GM21717 (cell line): Measurements from ENCODE around the gene ADAM15.

Experiments used
- ATAC-seq: cut with Tn5 transposase; IDR thresholded peaks from one replicate; pipeline ENCODE4 v1.9.1; 2021; ENCODE audit warnings: mild to moderate bottlenecking, moderate library complexity; ENCODE audit not compliant: unreplicated experiment

Gene ADAM15

GRCh38 chr1:155011437-155012025, 39.6 kb upstream of the ADAM15 start:
- ATAC-seq: no peak

- no peak for ATAC-seq
Observed at GRCh38 chr1:155012026-155012546, 39.0 kb upstream of the ADAM15 start.

DNA sequence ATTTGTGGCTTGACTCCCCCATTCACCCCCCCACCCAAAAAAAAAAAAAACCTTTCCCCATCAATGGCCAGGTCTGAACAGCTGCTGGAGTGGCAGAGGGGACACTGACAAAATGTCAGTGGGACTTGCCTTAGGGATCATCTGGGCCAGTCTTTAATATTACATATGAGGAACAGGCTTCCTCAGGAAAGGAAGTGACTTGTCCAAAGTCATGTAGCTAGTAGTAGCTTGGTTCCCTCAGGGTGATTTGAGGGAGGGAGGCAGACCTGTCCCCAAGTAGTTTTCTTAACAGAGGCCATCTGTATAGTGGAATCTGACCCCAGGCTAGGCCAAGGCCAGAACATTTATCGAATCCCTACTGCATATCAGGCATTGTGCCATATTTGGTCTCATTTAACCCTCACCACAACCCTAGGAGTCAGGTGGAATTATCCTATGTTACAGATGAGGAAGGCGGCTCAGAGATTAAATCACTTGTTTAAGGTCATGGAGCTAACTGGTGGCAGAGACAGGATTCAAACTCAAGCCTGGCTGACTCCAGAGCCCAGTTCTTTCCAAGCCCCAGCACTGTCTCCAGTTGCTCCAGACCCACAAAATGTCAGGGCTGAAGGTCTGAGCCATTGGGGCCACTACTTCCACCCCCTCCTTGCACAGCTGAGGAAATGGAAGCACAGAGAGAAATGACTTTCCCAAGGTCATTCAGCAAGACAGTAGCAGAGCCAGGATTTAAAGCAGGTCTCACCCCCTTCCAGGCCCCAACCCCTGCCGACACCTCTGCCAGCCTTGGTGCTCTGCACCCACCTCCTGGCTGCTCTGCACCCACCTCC, 38.1 kb upstream of the ADAM15 start:
- no peak for ATAC-seq

DNA sequence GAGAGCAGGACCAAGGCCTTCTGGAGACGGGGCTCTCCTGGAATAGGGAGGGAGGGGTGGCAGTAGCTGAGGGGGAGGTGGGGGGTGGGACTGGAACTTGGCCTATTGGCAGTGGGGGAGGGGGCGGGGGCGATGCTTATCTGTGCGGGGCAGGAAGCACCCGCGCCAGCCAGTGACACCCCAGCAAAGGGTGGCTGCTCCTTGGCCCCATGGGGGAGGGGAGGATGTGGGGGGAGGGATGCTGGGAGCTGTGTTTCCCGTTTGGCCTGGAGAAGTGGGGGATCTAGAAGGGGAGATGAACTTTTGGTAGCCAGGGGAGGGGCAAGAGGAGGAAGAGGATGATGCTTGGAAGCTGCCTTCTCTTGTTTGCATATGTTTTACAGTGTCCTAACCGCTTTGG, 37.5 kb upstream of the ADAM15 start:
- no peak for ATAC-seq

DNA sequence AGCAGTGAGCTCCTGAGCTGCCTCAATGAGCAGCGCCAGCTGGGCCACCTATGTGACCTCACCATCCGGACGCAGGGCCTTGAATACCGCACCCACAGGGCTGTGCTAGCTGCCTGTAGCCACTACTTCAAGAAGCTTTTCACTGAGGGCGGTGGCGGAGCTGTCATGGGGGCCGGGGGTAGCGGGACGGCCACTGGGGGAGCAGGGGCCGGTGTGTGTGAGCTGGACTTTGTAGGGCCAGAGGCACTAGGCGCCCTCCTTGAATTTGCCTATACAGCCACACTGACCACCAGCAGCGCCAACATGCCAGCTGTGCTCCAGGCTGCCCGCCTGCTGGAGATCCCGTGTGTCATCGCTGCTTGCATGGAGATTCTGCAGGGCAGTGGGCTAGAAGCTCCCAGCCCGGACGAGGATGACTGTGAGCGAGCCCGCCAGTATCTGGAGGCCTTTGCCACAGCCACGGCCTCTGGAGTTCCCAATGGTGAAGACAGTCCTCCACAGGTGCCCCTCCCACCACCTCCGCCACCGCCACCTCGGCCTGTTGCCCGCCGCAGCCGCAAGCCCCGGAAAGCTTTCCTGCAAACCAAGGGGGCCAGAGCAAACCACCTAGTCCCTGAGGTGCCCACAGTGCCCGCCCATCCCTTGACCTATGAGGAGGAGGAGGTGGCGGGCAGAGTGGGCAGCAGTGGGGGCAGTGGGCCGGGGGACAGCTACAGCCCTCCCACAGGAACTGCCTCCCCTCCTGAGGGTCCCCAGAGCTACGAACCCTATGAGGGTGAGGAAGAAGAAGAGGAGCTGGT, 36.2 kb upstream of the ADAM15 start:
- ATAC-seq: no peak

DNA sequence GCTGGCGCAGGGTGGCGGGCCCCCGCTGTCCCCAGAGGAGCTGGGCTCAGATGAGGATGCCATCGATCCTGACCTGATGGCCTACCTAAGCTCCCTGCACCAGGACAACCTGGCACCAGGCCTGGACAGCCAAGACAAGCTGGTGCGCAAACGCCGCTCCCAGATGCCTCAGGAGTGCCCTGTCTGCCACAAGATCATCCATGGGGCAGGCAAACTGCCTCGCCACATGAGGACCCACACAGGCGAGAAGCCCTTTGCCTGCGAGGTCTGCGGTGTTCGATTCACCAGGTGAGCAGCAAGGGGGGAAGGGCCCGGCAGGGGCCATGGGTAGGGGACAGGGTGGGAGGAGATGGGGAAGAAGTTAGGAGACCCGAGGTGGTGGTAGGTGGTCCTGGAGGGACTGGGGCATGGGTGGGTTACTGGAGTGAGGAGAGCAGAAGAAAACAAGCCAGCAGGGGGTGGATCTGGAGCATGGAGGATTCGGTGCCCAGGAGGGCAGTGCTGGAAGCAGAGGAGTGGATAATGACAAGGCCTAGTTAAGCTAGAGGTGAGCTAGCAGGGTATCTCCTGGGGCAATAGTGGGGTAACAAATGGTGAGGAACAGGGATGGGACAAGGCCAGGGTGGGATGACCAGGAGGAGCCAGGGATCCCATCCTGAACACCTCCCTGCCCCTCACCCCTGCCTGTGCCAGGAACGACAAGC, 35.4 kb upstream of the ADAM15 start:
- ATAC-seq: no peak

- ATAC-seq: no peak
Observed at GRCh38 chr1:155016231-155016831, 34.8 kb upstream of the ADAM15 start.

GRCh38 chr1:155017041-155017945, 33.8 kb upstream of the ADAM15 start:
- peak; percentile 56 for ATAC-seq

DNA sequence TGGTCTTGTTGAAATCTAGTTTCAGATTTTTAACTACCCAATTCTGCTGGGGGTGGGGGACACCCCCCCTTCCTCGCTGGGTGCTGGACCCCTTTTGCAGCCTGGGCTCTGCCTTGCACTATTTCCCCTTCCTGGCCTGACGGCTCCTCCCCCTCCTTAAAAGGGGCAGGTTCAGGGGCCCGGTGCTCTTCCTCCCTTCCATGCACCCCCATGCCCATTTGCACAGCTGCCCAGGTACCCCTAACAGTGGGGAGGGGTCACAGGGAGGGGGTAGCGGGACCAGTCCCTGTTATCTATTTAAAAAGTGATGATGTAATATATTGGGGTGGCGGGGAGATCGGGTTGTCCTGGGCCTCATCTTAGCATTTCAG, 33.2 kb upstream of the ADAM15 start:
- ATAC-seq: no peak

DNA sequence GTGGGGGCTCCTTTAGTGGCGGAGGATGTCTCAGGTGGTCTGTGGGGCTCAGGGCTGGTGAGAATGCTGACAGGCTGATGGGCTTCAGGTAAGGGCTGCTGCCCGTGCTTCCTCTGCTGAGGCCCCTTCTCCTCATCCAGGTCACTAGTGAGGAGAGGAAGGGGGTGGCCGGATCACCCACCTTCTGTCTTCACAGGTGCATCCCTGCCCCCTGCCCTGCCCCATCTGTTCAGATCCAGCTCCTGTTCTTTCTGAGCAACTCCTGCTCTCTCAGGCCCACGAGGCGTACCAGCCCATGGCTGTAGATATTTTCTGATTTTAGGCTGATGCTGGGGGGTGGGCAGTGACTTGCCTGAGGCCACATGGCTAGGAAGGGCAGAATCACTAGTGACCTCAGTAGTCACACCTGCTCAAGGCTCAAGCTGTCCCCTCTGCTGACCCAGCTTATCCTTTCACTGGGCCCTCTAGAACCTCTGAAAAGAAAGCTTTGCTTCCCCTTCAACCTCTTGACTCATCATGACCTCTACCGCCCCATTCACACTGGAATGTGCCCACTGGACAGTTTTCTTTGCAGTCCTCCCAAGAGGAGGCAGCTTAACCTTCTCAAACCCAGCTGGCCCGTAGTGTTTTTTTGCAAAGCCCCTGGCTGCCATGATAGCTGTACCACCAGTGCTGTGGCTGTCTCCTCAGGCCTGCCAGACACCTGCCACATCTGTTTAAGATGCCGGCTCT, 32.3 kb upstream of the ADAM15 start:
- no peak for ATAC-seq

DNA sequence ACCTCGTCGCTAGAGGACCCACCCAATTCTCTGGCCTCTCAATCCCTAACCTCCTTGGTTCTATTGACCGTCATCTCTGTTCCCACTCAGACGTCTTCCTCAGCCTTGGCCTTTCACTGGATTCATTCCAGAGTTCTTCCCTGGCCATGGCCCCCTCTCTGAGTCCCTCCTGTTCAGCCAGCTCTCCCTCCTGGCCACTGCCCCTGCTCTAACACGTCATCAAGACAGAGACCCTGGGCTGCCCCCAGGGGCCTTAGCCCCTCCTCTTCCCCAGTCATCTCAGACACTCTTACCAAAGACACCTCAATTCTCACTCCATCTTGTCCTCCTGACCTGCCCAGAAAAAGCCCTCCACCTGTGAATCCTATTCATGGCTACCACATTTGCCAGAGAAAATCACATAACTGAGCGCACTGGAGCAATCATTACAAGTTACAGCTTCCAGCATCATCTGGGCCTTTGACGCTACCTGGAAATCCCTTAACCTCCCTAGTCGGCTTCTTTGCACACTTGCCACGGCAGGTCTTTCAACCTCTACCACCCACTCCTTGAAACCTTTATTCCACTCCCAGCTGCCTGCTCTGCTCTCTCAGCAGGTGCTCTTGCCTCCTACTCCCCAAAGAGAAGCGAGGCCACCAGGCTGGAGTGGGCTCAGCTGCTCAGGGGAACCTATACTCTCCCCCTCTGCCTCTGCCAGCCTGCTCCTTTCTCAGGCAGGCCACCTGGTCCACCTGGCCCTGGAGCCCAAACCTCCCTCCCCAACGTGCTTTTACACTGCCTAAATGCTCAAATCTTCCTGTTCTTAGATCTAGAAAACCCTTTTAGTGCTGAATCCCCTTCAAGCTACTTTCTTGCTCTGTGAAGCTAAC, 31.5 kb upstream of the ADAM15 start:
- no peak for ATAC-seq

GRCh38 chr1:155022136-155022926, 28.8 kb upstream of the ADAM15 start:
- no peak for ATAC-seq

DNA sequence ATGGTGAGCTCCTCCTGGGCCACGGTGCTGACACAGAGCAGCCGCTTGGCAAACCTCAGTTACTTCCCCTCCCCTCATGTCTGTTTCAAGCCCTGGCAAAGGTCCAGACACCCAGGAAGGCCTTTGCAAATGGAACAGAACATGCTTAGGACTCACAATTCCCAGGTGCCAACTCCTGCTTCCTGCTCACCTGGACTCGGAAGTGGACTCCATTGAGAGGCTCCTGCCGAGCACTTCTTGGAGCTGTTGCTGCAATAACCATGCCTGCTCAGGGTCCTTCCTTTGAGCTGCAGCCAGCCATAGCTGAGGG, 28.2 kb upstream of the ADAM15 start:
- ATAC-seq: no peak

GRCh38 chr1:155023627-155024026, 27.5 kb upstream of the ADAM15 start:
- ATAC-seq: no peak

- no peak for ATAC-seq
Observed at GRCh38 chr1:155024315-155024714, 26.8 kb upstream of the ADAM15 start.

- ATAC-seq: no peak
Observed at GRCh38 chr1:155026154-155026553, 25.0 kb upstream of the ADAM15 start.

DNA sequence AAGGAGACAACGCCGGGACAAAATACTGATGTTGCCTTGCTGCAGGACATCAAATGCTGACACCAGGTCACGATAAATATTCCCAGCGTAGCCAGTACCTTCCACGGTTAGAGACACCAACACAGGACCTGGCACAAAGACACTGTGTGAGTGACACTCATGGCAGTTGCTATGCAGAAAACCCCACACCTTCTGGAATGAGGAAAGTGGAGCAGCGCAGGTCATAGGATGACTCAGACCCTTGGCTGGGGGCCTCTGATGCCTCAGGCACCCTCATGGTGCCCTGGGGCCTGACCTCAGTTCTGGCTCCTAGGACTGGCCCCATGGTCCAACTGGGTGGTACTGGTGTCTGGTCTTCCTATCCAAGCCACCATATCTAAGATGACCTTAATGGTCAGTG, 24.5 kb upstream of the ADAM15 start:
- no peak for ATAC-seq
